ENCODE results near the gene EEPD1.

DNA sequence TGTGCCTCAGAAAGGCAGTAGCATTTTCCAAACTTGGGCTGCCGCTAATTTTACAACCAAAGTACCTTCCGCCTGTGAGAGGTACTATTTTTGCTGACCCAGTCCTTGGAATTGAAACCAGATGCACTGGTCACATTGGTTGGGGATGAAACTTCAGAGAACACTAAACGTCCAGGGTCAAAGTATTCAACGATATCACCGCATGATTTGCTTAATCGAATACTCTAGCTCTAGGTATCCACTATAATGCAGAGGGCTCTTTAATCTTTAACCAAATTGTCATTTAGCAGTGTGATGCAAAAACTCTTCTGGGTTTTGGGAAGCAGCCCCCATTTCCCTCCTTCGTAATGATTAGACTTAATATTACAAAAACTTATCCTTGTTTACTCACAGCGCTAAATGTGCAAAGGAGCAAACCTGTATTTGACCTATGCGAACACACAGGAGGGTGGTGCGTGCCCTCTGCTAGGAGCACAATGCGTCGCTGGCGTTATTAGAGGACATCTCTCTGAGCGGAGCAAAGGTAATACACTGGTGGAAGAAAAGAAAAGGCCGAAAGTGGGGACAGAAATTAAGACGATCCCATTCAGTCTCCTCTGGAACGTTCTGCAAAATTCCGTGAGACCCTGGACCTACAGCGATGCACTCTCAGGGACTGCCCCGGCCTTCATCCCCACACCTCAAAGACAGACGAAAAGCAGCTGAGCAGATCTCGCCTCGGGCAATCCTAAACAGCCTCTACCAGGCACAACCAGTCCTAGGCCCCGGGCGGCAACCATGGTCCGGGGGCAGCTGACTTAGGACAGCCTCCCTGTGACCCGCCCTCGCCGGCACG is 916 bp upstream of the EEPD1 start:
- TF ChIP-seq, protein P1, sequence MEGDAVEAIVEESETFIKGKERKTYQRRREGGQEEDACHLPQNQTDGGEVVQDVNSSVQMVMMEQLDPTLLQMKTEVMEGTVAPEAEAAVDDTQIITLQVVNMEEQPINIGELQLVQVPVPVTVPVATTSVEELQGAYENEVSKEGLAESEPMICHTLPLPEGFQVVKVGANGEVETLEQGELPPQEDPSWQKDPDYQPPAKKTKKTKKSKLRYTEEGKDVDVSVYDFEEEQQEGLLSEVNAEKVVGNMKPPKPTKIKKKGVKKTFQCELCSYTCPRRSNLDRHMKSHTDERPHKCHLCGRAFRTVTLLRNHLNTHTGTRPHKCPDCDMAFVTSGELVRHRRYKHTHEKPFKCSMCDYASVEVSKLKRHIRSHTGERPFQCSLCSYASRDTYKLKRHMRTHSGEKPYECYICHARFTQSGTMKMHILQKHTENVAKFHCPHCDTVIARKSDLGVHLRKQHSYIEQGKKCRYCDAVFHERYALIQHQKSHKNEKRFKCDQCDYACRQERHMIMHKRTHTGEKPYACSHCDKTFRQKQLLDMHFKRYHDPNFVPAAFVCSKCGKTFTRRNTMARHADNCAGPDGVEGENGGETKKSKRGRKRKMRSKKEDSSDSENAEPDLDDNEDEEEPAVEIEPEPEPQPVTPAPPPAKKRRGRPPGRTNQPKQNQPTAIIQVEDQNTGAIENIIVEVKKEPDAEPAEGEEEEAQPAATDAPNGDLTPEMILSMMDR (IDR thresholded peaks at IDR 0.05): no peak
- TF ChIP-seq POLR2A (IDR thresholded peaks at IDR 0.05): no peak
